Neural progenitor cell (in vitro differentiated cells): ENCODE data around the gene BTN2A1.

ENCODE experiments used
- EZH2 ChIP-seq: fragments of 200-600 bp; sonication (generic); IDR thresholded peaks from 2 replicates; pipeline ENCODE4 v1.6.1; 2017; ENCODE audit warnings: antibody characterized with exemption, mild to moderate bottlenecking, moderate library complexity
- EZH2phosphoT487 ChIP-seq: fragments of 200-600 bp; sonication (generic); IDR thresholded peaks from 2 replicates; pipeline ENCODE4 v1.6.1; 2017; ENCODE audit warnings: antibody characterized with exemption

GRCh38 chr6:26432627-26433201 lies 25.0 kb upstream of the BTN2A1 start:
- TF ChIP-seq EZH2phosphoT487 (no peak), EZH2 (no peak)
